DOHH2 (cell line): ENCODE results near the gene LRWD1.
"Not testable (repeated sequence)": the region's sequence is repeated elsewhere in the genome, so short reads cannot be mapped to it uniquely, and the experiment has no call there.

Experiments used
- H3F3A ChIP-seq: fragments of 200-600 bp; sonication (generic), shearing (Covaris generic); 2 replicates; pipeline ENCODE4 v1.6.0; 2016; ENCODE audit warnings: antibody characterized with exemption, mild to moderate bottlenecking; ENCODE audit not compliant: control insufficient read depth, insufficient read depth
- H3K27ac ChIP-seq: fragments of 200-600 bp; sonication (generic); 2 replicates; pipeline ENCODE4 v1.5.1; 2014; ENCODE audit warnings: low read depth, mild to moderate bottlenecking, low read length, moderate library complexity
- H3K27me3 ChIP-seq: fragments of 200-600 bp; sonication (generic); 2 replicates; pipeline ENCODE4 v1.6.1; 2014; ENCODE audit warnings: mild to moderate bottlenecking, low read length, mixed read lengths; ENCODE audit not compliant: control insufficient read depth
- H3K36me3 ChIP-seq: fragments of 200-600 bp; sonication (generic); 2 replicates; pipeline ENCODE4 v1.6.1; 2014; ENCODE audit warnings: mild to moderate bottlenecking, low read length, moderate library complexity, mixed read lengths; ENCODE audit not compliant: control insufficient read depth
- H3K4me1 ChIP-seq: fragments of 200-600 bp; sonication (generic); 2 replicates; pipeline ENCODE4 v1.6.1; 2014; ENCODE audit warnings: mild to moderate bottlenecking, low read length, mixed read lengths; ENCODE audit not compliant: control insufficient read depth
- H3K4me2 ChIP-seq: fragments of 200-600 bp; sonication (generic); 2 replicates; pipeline ENCODE4 v1.6.0; 2014; ENCODE audit warnings: mild to moderate bottlenecking, low read length, moderate library complexity
- H3K4me3 ChIP-seq: fragments of 200-600 bp; sonication (generic); 2 replicates; pipeline ENCODE4 v1.5.1; 2014; ENCODE audit warnings: mild to moderate bottlenecking, low read length, mixed read lengths
- H3K79me2 ChIP-seq: fragments of 200-600 bp; sonication (generic); 2 replicates; pipeline ENCODE4 v1.6.1; 2014; ENCODE audit warnings: mild to moderate bottlenecking, low read length, mixed read lengths; ENCODE audit not compliant: control insufficient read depth
- H3K9me2 ChIP-seq: fragments of 200-600 bp; sonication (generic); replicated peaks from 2 replicates; pipeline ENCODE4 v1.6.1; 2014; ENCODE audit warnings: mild to moderate bottlenecking, low read length, mixed read lengths; ENCODE audit not compliant: control insufficient read depth
- H3K9me3 ChIP-seq: fragments of 200-600 bp; sonication (generic); 2 replicates; pipeline ENCODE4 v1.6.1; 2014; ENCODE audit warnings: antibody characterized with exemption, low read length, mixed read lengths; ENCODE audit not compliant: control insufficient read depth, insufficient read depth
- H4K20me1 ChIP-seq: fragments of 200-600 bp; sonication (generic); 2 replicates; pipeline ENCODE4 v1.6.0; 2014; ENCODE audit warnings: low read depth, mild to moderate bottlenecking, antibody characterized with exemption, low read length, moderate library complexity; ENCODE audit not compliant: control insufficient read depth, insufficient read depth

LRWD1 gene

DNA sequence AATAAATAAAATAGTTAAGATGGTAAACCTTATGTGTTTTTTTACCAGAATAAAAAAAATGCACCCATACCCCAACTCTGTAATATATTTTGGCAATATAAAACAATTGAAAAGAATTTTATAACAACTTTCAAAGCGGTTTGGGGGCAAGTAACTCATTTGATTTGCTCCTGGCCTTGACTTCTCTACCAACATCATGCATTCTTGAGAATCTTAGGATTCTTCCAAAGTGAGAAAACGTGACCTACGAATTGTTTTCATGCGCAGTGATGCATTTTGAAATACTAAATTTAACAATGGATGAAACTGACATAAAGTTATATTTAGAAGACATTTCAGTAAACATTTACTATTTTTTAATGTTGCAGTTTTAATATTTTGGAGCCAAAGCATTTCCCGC is 56.0 kb downstream of the LRWD1 start:
- not testable (repeated sequence) for H3K36me3 ChIP-seq, H3K4me2 ChIP-seq, H3K27me3 ChIP-seq, H3F3A ChIP-seq, H3K4me3 ChIP-seq, H3K27ac ChIP-seq, H3K4me1 ChIP-seq, H3K9me2 ChIP-seq, H3K79me2 ChIP-seq, H3K9me3 ChIP-seq, H4K20me1 ChIP-seq
